H9 (cell line): Measurements from ENCODE around the gene RAP1GAP. TPM values are rescaled to one million over a fixed set of nuclear protein-coding genes. Genes with fewer than 3 reads are reported as not detected.

Experiments
- DNase-seq: peaks from one replicate; pipeline ENCODE4 v3.0.0-alpha.2; 2017
- H2AFZ ChIP-seq: one replicate; pipeline ENCODE4 v1.6.1; 2013; ENCODE audit warnings: mild to moderate bottlenecking, low read length, control low read depth, moderate library complexity
- H2AK5ac ChIP-seq: 2 replicates; pipeline ENCODE4 v1.6.1; 2013; ENCODE audit warnings: low read length, control low read depth, mixed read lengths; ENCODE audit not compliant: insufficient read length
- H2BK120ac ChIP-seq: one replicate; pipeline ENCODE4 v1.6.1; 2013; ENCODE audit warnings: low read depth, mild to moderate bottlenecking, low read length, control low read depth, inconsistent platforms; ENCODE audit not compliant: poor library complexity, severe bottlenecking
- H2BK12ac ChIP-seq: 2 replicates; pipeline ENCODE4 v1.6.1; 2013; ENCODE audit warnings: low read length, control low read depth, mixed read lengths, low read depth; ENCODE audit not compliant: insufficient read length
- H2BK15ac ChIP-seq: 2 replicates; pipeline ENCODE4 v1.6.1; 2013; ENCODE audit warnings: low read depth, low read length, control low read depth
- H2BK20ac ChIP-seq: one replicate; pipeline ENCODE4 v1.6.1; 2013; ENCODE audit warnings: low read depth, mild to moderate bottlenecking, low read length, control low read depth, inconsistent platforms; ENCODE audit not compliant: poor library complexity, severe bottlenecking
- H2BK5ac ChIP-seq: 2 replicates; pipeline ENCODE4 v1.6.1; 2013; ENCODE audit warnings: low read length, control low read depth, mixed read lengths; ENCODE audit not compliant: insufficient read length
- H3K14ac ChIP-seq: 2 replicates; pipeline ENCODE4 v1.6.1; 2013; ENCODE audit warnings: low read length, control low read depth; ENCODE audit not compliant: insufficient read depth
- H3K18ac ChIP-seq: 2 replicates; pipeline ENCODE4 v1.6.1; 2013; ENCODE audit warnings: low read depth, mild to moderate bottlenecking, mixed read lengths, low read length, control low read depth; ENCODE audit not compliant: insufficient read length
- H3K23ac ChIP-seq: 2 replicates; pipeline ENCODE4 v1.6.1; 2013; ENCODE audit warnings: low read length, control low read depth, mixed read lengths, low read depth; ENCODE audit not compliant: insufficient read length
- H3K23me2 ChIP-seq: 2 replicates; pipeline ENCODE4 v1.6.1; 2013; ENCODE audit warnings: low read depth, mild to moderate bottlenecking, mixed read lengths, low read length, control low read depth; ENCODE audit not compliant: insufficient read length, poor library complexity, severe bottlenecking
- H3K27ac ChIP-seq: 2 replicates; pipeline ENCODE4 v1.5.1; 2013; ENCODE audit warnings: low read length, control low read depth, mixed read lengths, low read depth; ENCODE audit not compliant: insufficient read length
- H3K27me3 ChIP-seq: 2 replicates; pipeline ENCODE4 v1.6.1; 2013; ENCODE audit warnings: low read length, control low read depth, inconsistent platforms; ENCODE audit not compliant: insufficient read depth
- H3K4ac ChIP-seq: 2 replicates; pipeline ENCODE4 v1.6.1; 2013; ENCODE audit warnings: low read depth, mild to moderate bottlenecking, control low read depth, inconsistent platforms, low read length, moderate library complexity
- H3K4me1 ChIP-seq: 2 replicates; pipeline ENCODE4 v1.6.1; 2013; ENCODE audit warnings: low read length, control low read depth, inconsistent platforms; ENCODE audit not compliant: insufficient read depth
- H3K4me2 ChIP-seq: 2 replicates; pipeline ENCODE4 v1.6.1; 2013; ENCODE audit warnings: low read length, control low read depth, mixed read lengths; ENCODE audit not compliant: insufficient read length, insufficient read depth
- H3K56ac ChIP-seq: 2 replicates; pipeline ENCODE4 v1.6.1; 2013; ENCODE audit warnings: low read depth, mild to moderate bottlenecking, mixed read lengths, low read length, control low read depth; ENCODE audit not compliant: insufficient read length
- H3K79me1 ChIP-seq: 2 replicates; pipeline ENCODE4 v1.6.1; 2013; ENCODE audit warnings: low read depth, mild to moderate bottlenecking, moderate library complexity, low read length, control low read depth, inconsistent platforms; ENCODE audit not compliant: insufficient read depth, poor library complexity, severe bottlenecking
- H3K79me2 ChIP-seq: 2 replicates; pipeline ENCODE4 v1.6.1; 2013; ENCODE audit warnings: low read length, control low read depth, inconsistent platforms; ENCODE audit not compliant: insufficient read depth
- H3K9ac ChIP-seq: 2 replicates; pipeline ENCODE4 v1.6.1; 2013; ENCODE audit warnings: low read length, control low read depth, mixed read lengths; ENCODE audit not compliant: insufficient read length; ENCODE audit errors: extremely low read depth
- H3K9me3 ChIP-seq: one replicate; pipeline ENCODE4 v1.6.1; 2013; ENCODE audit warnings: low read depth, low read length, inconsistent platforms; ENCODE audit not compliant: control insufficient read depth
- H3T11ph ChIP-seq: one replicate; pipeline ENCODE4 v1.6.1; 2013; ENCODE audit warnings: mild to moderate bottlenecking, low read length, control low read depth, inconsistent platforms
- H4K20me1 ChIP-seq: one replicate; pipeline ENCODE4 v1.6.1; 2013; ENCODE audit not compliant: control insufficient read depth, insufficient read length, insufficient read depth
- H4K5ac ChIP-seq: 2 replicates; pipeline ENCODE4 v1.6.1; 2013; ENCODE audit warnings: low read depth, mild to moderate bottlenecking, mixed read lengths, low read length, control low read depth; ENCODE audit not compliant: insufficient read length
- H4K8ac ChIP-seq: replicated peaks from 2 replicates; pipeline ENCODE4 v1.6.1; 2013; ENCODE audit warnings: low read length, control low read depth, mixed read lengths, low read depth; ENCODE audit not compliant: insufficient read length
- H4K91ac ChIP-seq: 2 replicates; pipeline ENCODE4 v1.6.1; 2013; ENCODE audit warnings: low read depth, mild to moderate bottlenecking, moderate library complexity, mixed read lengths, low read length, control low read depth; ENCODE audit not compliant: insufficient read length
- H3K27ac Mint-ChIP-seq, 3 experiments: 2 replicates in 2 of 3; 3 replicates in 1 of 3; pipeline ENCODE4 v1.8.0; 2020 to 2021; ENCODE audit warnings: mixed read lengths in 3 of 3, mild to moderate bottlenecking in 1 of 3, moderate library complexity in 1 of 3
- H3K27me3 Mint-ChIP-seq: 2 replicates; pipeline ENCODE4 v1.8.0; 2021; ENCODE audit warnings: low read depth, mild to moderate bottlenecking, moderate library complexity, mixed read lengths
- H3K36me3 Mint-ChIP-seq, 3 experiments: 2 replicates in 2 of 3; 3 replicates in 1 of 3; pipeline ENCODE4 v1.8.0; 2020 to 2021; ENCODE audit warnings: low read depth in 3 of 3, mixed read lengths in 3 of 3; ENCODE audit not compliant: insufficient read depth in 1 of 3
- H3K4me1 Mint-ChIP-seq, 2 experiments: 2 replicates each; pipeline ENCODE4 v1.8.0; 2020; ENCODE audit warnings: mixed read lengths in 2 of 2
- H3K4me3 Mint-ChIP-seq, 2 experiments: 2 replicates in 1 of 2; 3 replicates in 1 of 2; pipeline ENCODE4 v1.8.0; 2020 to 2021; ENCODE audit warnings: mild to moderate bottlenecking in 2 of 2, mixed read lengths in 2 of 2, moderate library complexity in 1 of 2
- H3K9me3 Mint-ChIP-seq, 2 experiments: 2 replicates in 1 of 2; 3 replicates in 1 of 2; pipeline ENCODE4 v1.8.0; 2020; ENCODE audit warnings: mild to moderate bottlenecking in 2 of 2, mixed read lengths in 2 of 2, moderate library complexity in 1 of 2
- WGBS: extraction: QIAGEN DNeasy Blood & Tissue Kit; methylation state at CpG from one replicate; pipeline ENCODE4 v1.1.7; 2013; ENCODE audit warnings: missing lambda C conversion rate, low lambda C conversion rate, mixed read lengths; ENCODE audit not compliant: insufficient read length; ENCODE audit errors: extremely low coverage; 5-methylcytosine and 5-hydroxymethylcytosine counted together
- total RNA-seq: library from RNA; stranded (reverse); gene quantifications from 2 replicates; pipeline ENCODE4 v1.2.1, GENCODE V29; 2021
- TF ChIP-seq, protein P1 (sequence below): fragments of 200-600 bp; sonication (generic); conservative IDR thresholded peaks from 3 replicates; pipeline ENCODE4 v1.8.0; 2021; ENCODE audit warnings: antibody characterized with exemption, mild to moderate bottlenecking

The RAP1GAP gene
- total RNA-seq, 1 experiment from 2014 or later: 7.9 TPM

DNA sequence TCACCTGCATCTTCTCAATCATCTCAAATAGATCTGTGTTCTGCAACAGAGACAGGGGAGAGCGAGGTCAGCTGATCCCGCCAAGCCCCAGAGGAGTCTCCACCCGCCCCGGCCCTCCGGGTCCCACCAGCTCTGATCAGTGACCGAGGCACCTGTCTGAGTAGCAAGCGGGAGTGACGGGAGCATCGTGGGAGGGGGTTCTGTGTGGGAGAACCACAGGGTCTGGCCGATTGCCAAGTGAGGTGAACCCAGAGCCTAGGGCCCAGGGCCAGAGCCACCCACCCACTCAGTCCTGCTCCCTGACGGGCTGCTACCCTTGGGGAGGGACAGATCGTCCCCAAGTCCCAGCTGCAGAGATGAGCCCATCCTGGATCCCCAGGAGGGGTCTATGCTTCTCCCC lies 49.1 kb downstream of the RAP1GAP start:
- Histone ChIP-seq H2BK120ac (no peak overlapping the region), H3K4ac (no peak overlapping the region), H2AFZ (no peak overlapping the region), H2AK5ac (no peak overlapping the region), H4K91ac (no peak overlapping the region), H3K27me3 (peaks cover 3% of the 10 kb centered on the region; the same call in 1 of the 2 replicates), H3K79me1 (no peaks in the 10 kb centered on the region), H3K9me3 (no peaks in the 10 kb centered on the region), H3K56ac (no peak overlapping the region), H4K5ac (no peak overlapping the region), H3K4me1 (peaks cover 6% of the 10 kb centered on the region; the same call in 1 of the 2 replicates), H3K79me2 (no peaks in the 10 kb centered on the region), H3K18ac (no peak overlapping the region), H3K23me2 (peaks cover 8% of the 10 kb centered on the region), H2BK12ac (no peak overlapping the region), H4K20me1 (no peaks in the 10 kb centered on the region), H3K27ac (no peak overlapping the region), H3T11ph (no peak overlapping the region), H3K4me2 (no peak overlapping the region), H2BK15ac (no peak overlapping the region), H2BK20ac (no peak overlapping the region), H3K14ac (no peak overlapping the region), H4K8ac (no peak overlapping the region), H2BK5ac (no peak overlapping the region), H3K23ac (no peak overlapping the region), H3K9ac (no peak overlapping the region)
- Mint-ChIP-seq H3K4me3 (no peak overlapping the region), H3K36me3 (no peaks in the 10 kb centered on the region; a peak in 1 of 7 replicates), H3K27me3 (peaks cover 10% of the 10 kb centered on the region), H3K4me1 (peaks cover 16 to 32% of the 10 kb centered on the region in 2 experiments), H3K9me3 (no peaks in the 10 kb centered on the region), H3K27ac (no peak overlapping the region)
- DNase-seq: no peak
- no CpG with 5 or more reads among the region's 12 CpGs for WGBS
- TF ChIP-seq, protein P1, sequence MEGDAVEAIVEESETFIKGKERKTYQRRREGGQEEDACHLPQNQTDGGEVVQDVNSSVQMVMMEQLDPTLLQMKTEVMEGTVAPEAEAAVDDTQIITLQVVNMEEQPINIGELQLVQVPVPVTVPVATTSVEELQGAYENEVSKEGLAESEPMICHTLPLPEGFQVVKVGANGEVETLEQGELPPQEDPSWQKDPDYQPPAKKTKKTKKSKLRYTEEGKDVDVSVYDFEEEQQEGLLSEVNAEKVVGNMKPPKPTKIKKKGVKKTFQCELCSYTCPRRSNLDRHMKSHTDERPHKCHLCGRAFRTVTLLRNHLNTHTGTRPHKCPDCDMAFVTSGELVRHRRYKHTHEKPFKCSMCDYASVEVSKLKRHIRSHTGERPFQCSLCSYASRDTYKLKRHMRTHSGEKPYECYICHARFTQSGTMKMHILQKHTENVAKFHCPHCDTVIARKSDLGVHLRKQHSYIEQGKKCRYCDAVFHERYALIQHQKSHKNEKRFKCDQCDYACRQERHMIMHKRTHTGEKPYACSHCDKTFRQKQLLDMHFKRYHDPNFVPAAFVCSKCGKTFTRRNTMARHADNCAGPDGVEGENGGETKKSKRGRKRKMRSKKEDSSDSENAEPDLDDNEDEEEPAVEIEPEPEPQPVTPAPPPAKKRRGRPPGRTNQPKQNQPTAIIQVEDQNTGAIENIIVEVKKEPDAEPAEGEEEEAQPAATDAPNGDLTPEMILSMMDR: no peak
